22Rv1 (cell line): ENCODE results near the gene CST7.

Source experiments
- H3K27ac ChIP-seq: fragments of 450-650 bp; 2 replicates; pipeline ENCODE4 v1.5.1; 2017
- CTCF ChIP-seq: fragments of 450-650 bp; IDR thresholded peaks from 2 replicates; pipeline ENCODE4 v1.5.1; 2017; ENCODE audit warnings: mild to moderate bottlenecking
- ZFX ChIP-seq: fragments of 450-650 bp; IDR thresholded peaks from 2 replicates; pipeline ENCODE4 v1.6.1; 2017; ENCODE audit warnings: antibody characterized with exemption, borderline replicate concordance

CST7 gene

GRCh38 chr20:24987244-24987643 is 38.2 kb downstream of the CST7 start:
- H3K27ac ChIP-seq, result no peak overlapping the region
- TF ChIP-seq ZFX (no peak), CTCF (no peak)

DNA sequence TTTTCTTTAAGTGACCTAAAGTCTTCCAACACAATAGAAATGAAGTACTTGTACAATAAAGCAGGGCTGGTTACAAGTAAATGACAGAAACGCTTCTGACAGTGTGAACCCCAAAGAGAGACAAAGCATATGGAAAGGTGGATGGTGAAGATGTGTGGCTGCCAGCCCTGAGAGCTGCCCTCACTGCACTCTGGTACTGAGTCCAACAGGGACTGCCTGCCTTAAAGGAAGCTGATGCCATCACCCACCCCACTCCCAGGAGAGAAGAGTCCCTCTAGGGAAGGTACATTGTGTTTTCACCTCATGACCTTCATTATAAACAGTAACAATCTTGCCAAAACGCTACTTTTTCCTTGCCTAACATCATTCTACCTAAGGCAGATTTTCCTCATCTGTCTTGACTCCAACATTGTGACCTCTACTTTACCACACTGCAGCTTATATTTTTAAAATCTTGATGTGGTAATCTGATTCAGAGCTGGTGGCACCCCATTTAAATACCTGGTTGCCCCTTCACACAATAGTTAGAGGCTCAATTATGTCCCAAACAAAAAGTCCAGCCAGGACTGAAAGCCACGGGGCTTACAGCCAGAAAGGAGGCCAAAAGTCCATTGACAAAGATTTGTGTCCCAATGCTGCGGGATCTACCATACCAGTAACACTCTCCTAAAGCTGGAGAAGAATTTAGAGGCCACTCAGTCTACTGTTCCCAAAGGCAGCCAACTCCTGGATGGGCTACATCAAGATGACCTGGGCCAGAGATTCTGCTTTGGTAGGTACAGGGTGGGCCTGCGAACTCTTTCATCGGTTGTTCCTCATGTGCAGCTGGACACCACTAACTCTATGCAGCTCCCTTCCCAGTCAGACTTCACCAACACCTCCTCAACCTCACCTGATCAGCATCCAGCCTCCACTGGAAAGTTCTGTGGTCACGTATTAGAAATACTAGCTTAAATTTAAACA is 39.1 kb downstream of the CST7 start:
- no peak overlapping the region for H3K27ac ChIP-seq
- TF ChIP-seq ZFX, result no peak
- TF ChIP-seq CTCF, result no peak

DNA sequence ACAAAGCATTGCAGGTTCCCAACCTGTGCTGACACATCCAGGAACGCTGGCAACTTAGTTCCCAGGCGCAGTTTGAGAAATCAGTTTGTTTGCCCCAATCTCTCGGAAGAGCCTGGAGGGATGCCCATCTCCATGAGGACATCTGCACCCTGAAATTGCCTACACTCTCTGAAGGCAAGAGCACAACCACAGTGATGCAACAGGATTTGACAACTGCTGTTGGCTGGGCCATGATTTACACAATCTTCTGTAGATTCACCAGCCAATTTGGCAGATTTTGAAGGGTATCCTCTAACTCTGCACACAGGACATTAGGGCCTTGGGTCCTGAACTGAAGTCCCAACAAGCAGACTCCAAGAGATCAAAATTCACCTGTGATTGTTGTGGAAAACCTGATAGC is 40.1 kb downstream of the CST7 start:
- no peak for TF ChIP-seq CTCF
- no peak for TF ChIP-seq ZFX
- H3K27ac ChIP-seq, result no peak overlapping the region

- TF ChIP-seq ZFX (no peak), CTCF (no peak)
- H3K27ac ChIP-seq, result peak overlapping the region; percentile 4; the same call in 1 of the 2 replicates
Observed at GRCh38 chr20:24990810-24991252, 41.8 kb downstream of the CST7 start.

GRCh38 chr20:24991897-24992486 is 42.9 kb downstream of the CST7 start:
- TF ChIP-seq CTCF (no peak), ZFX (no peak)
- H3K27ac ChIP-seq, result peak overlapping the region; percentile 54

DNA sequence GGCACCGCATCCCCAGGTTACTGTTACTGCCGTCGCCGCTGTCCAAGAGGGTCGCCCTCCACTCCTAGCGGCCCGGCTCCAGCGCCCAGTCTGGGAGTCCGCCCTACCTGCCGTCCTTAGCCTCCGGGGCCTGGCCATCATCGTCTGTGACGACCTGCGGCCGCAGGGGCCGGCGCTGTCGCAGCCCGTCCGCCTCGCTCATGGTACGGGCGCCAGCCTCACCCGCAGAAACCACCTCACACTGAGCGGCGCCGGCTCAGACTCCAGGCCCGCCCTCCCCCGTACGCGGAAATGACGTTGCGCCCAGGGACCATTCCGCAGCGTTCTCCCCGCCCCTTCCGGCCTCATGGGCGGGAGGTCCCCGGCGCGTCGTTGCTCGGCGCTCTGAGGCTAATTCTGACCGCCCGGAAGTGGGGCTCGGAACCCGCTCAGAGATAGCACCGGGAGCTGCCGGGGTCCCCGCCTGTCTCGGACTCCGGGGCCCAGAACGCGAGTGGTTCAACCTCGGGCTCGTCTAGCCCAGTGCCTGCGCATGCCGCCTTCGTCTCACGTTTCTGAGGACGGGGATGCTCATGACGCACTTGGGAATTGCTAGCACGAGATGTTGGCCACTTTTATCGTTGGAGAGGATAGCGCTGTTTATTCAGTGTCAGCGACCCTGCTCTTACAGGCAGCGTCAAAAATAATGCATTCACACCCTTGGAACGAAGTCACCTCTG is 43.6 kb downstream of the CST7 start, which contains the start of gene APMAP:
Gene APMAP (minus strand): TSS at position 265 of the 719 bp plus-strand sequence. CDS start 63 bp downstream, at position 202.
- TF ChIP-seq ZFX (no peak), CTCF (no peak)
- H3K27ac ChIP-seq, result peak within 1 kb of the TSS; percentile 54
